UCSD-AML1 (cell line): ENCODE data around the gene MRPL11.

Experiments used
- DNase-seq: peaks from one replicate; lab custom pipeline; 2025; ENCODE audit not compliant: unreplicated experiment; lab: John Stamatoyannopoulos, UW

The MRPL11 gene

DNA sequence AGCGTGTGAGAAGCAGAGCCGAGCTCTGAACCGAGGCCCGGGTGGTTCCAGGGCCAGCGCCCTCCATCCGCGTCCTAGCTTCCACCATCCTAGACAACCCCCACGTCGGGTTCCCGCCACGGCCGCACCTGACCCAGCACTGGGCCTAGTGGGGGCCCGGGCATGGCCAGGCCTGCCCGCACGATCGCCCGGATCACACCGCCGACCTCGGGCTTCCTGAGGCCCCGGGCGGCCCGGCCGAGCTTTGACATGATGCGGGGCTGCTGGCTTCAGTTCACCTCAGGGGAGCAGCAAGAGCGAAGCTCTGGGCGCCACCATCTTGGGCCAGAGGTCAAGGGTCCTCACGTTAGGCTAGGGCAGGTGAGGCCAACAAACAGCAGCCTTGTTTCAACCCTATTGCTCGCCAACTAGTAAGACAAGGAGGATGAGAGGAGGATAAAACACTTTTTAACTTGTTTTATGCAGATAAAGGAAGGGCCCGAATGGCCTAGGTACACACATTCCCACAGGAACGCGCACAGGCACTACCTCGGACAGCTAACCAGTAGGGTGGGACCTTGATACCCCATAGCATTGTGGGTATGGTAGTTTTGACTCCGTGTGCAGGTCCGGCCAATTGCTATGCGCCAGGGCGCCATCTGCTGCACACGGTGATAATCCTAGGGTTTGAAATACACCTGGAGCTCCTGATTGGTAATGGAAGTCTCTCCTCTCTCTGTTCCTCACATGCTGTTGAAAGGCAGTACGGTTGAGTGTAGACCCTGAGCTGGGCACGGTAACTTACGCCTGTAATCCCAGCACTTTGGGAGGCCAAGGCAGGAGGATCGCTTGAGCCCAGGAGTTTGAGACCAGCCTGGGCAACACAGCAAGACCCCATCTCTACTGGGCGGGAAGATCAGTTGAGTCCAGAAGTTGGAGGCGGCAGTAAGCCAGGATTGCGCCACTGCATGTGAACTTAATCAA lies at the start of gene MRPL11:
Gene MRPL11, minus strand, starts transcription at position 345 of the 963 bp plus-strand sequence. Its CDS starts 94 bp downstream, at position 251.
- peak; percentile 88 for DNase-seq

GRCh38 chr11:66484806-66485380 lies 46.2 kb upstream of the MRPL11 start:
- DNase-seq: no peak

GRCh38 chr11:66480117-66480938 lies 41.7 kb upstream of the MRPL11 start, which contains the start of gene DPP3:
DPP3 (plus strand) TSS chr11:66480434; CDS start chr11:66482201, 1,767 bp downstream.
- DNase-seq: peak; percentile 97

- peak; percentile 43 for DNase-seq
These were observed 40.9 kb upstream of the MRPL11 start for GRCh38 chr11:66479394-66480116.

GRCh38 chr11:66478729-66479393 lies 40.2 kb upstream of the MRPL11 start:
- DNase-seq: no peak

GRCh38 chr11:66477263-66478201 lies 38.9 kb upstream of the MRPL11 start:
- no peak for DNase-seq

DNA sequence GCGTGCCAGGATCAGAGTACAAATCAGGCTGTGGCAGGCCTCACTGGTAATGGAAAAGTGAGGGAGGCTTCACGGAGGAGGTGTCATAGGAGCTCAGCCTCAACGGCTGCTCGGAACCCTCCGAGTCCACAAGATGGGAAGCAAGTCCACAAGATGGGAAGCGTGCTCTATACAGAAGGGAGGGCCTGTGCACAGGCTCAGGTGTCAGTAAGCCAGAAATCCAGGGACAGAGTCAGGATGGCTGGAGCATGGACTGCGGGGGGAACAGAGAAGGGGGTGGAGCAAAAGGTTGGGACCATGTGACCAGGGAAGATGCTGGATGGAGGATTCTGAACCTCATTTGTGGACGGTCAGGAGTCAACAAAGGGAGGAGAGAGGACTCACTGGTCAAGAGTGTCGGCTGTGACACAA lies 38.2 kb upstream of the MRPL11 start:
- no peak for DNase-seq

GRCh38 chr11:66476173-66476840 lies 37.7 kb upstream of the MRPL11 start:
- no peak for DNase-seq

DNA sequence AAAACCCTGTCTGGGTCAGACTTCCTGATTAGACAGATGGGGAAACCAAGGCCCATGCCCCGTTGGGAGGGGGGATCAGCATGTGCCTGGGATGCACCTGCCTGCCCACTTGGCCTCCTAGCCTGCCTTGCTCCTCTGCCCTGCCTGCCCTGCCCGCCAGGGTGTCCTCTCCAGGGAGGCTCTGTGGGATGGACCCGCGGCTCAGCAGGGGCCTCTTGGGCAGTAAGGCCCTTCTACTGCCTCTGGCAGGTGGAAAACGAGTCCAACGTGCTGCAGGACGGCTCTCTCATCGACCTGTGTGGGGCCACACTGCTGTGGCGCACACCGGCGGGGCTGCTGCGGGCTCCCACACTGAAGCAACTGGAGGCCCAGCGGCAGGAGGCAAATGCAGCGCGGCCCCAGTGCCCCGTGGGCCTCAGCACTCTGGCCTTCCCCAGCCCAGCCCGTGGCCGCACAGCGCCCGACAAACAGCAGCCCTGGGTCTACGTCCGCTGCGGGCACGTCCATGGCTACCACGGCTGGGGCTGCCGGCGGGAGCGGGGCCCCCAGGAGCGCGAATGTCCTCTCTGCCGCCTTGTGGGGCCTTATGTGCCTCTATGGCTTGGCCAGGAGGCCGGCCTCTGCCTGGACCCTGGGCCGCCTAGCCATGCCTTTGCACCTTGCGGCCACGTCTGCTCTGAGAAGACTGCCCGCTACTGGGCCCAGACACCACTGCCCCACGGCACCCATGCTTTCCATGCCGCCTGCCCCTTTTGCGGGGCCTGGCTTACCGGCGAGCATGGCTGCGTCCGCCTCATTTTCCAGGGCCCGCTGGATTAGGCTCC lies 36.9 kb upstream of the MRPL11 start:
- no peak for DNase-seq

DNA sequence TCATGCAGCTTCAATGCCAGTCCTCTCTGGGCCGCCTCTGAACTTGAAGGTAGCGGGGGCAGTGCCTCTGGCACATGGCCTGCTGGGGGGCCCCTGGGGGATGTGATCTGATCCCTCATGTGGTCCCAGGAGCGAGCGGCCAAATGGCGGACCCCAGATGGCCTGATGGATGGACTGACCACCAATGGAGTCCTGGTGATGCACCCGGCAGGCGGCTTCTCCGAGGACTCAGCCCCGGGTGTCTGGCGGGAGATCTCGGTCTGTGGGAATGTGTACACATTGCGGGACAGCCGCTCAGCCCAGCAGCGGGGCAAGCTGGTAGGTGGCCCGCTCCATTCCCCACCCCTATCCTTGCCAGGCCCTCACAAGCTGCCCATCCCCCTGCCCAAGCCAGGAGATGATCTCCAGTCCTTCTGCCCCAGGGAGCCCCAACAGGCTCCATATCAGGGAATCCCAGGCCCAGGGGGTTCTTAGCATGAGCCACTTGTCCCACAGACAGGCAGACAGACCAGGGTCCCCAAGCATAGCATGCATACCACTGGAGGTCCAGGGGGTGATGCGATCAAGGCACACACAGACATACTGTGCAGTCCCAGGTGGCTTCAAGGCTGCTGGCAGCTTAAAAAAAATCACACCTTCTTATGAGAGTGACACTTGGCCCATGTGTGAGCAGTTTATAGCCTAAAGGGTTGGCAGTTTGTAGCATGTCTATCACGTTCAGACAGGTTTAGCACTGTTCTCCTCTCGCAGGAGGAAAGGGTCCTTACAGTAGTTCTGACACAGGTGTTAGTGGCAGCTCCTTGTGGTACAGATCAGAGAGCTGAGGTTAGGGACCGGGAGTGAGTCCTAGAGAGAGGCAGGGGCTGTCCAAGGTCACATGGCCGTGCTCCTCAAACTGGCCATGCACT lies 35.2 kb upstream of the MRPL11 start:
- DNase-seq: no peak

GRCh38 chr11:66473167-66473566 lies 34.5 kb upstream of the MRPL11 start:
- no peak for DNase-seq

GRCh38 chr11:66472054-66472453 lies 33.4 kb upstream of the MRPL11 start:
- DNase-seq: no peak

- DNase-seq: no peak
These were observed 32.5 kb upstream of the MRPL11 start for GRCh38 chr11:66471142-66471541.

- DNase-seq: no peak
These were observed 31.4 kb upstream of the MRPL11 start for GRCh38 chr11:66470015-66470414.

GRCh38 chr11:66469441-66469840 lies 30.8 kb upstream of the MRPL11 start:
- no peak for DNase-seq

DNA sequence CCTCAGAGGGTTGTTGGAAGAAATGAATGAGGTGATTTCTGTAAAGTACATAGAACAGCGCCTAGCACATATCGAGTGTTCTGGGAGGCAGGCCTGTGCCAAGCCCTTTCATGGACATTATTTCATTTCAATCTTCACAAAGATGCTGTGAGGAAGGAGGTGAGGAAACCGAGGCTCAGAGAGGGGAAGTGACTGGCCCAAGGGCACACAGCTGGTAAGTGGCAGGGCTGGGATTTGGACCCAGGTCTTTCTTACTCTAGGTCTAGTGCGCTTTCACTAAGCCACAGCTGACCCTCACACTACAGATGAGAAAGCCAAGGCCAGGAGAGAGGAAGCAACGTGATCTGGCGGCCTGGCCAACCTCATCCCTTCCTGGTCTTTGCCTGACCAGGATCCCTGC lies 30.0 kb upstream of the MRPL11 start:
- DNase-seq: no peak

DNA sequence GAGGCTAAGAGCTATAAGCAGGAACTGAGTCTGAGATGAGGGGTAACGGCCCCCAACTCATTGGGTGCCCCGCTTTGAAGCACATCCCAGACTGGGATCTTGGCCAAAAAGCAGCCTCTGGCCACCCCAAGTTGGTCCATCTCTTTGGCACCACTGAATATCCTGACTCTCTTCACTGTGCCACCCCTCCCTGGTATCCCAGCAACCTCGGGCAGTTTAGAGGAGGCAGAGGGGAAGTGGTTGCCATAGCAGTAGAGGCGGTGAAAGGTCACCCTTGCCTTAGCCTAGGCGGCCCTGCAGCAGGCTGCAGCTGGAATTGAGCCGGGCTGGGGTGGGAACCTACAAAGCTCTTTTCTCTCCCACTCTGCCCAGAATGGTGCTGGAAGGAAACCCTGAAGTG lies 29.1 kb upstream of the MRPL11 start:
- DNase-seq: peak; percentile 45
